HEK293 (cell line): ENCODE data around the gene CACNA1B.

Experiments used
- CTCF ChIA-PET: fragments of 350-600 bp; formaldehyde crosslinking; extraction: SDS; loops from one replicate; lab custom pipeline; 2021; ENCODE audit warnings: antibody characterized with exemption; lab: Yijun Ruan, JAX
- POLR2A ChIA-PET: fragments of 300-600 bp; formaldehyde crosslinking; extraction: SDS; loops from one replicate; lab custom pipeline; 2020; ENCODE audit warnings: antibody characterized with exemption, inconsistent platforms; lab: Yijun Ruan, JAX
- H3K27ac ChIP-seq: fragments of 200-500 bp; sonication (Bioruptor generic); 2 replicates; pipeline ENCODE4 v1.5.1; 2014; ENCODE audit warnings: low read depth, low read length, control low read depth, inconsistent platforms; ENCODE audit errors: extremely low read depth
- H3K36me3 ChIP-seq, 2 experiments: fragments of 200-500 bp in 1 of 2; sonication (Bioruptor generic) in 1 of 2; 1 replicate in 1 of 2; 2 replicates in 1 of 2; pipeline ENCODE4 v1.5.1; 2014 to 2017; ENCODE audit warnings: inconsistent platforms in 2 of 2, low read length in 2 of 2; ENCODE audit not compliant: control insufficient read depth in 2 of 2, insufficient read depth in 1 of 2
- H3K4me1 ChIP-seq: fragments of 200-500 bp; sonication (Bioruptor generic); 2 replicates; pipeline ENCODE4 v1.5.1; 2014; ENCODE audit warnings: mild to moderate bottlenecking, low read length, inconsistent platforms; ENCODE audit not compliant: control insufficient read depth, insufficient read depth
- H3K4me3 ChIP-seq: 2 replicates; pipeline ENCODE4 v1.5.1; 2011; ENCODE audit warnings: low read depth, mild to moderate bottlenecking, control low read depth, low read length, moderate library complexity
- H3K9me3 ChIP-seq: fragments of 200-500 bp; sonication (Bioruptor generic); 2 replicates; pipeline ENCODE4 v1.5.1; 2014; ENCODE audit warnings: low read depth, low read length, inconsistent platforms; ENCODE audit not compliant: control insufficient read depth, insufficient read depth
- GLI2 ChIP-seq: fragments of 450-650 bp; formaldehyde crosslinking; IDR thresholded peaks from 2 replicates; pipeline ENCODE4; 2017; ENCODE audit warnings: missing biosample characterization, missing genetic modification characterization, low read depth, borderline replicate concordance
- HOXC10 ChIP-seq: sonication (generic); formaldehyde crosslinking; IDR thresholded peaks from 2 replicates; pipeline ENCODE4 v1.8.1; 2023; ENCODE audit warnings: mild to moderate bottlenecking, missing genetic modification reagents
- KLF7 ChIP-seq: fragments of 450-650 bp; formaldehyde crosslinking; IDR thresholded peaks from 2 replicates; pipeline ENCODE4 v1.5.1; 2016; ENCODE audit warnings: missing biosample characterization, missing genetic modification characterization, borderline replicate concordance
- PRDM4 ChIP-seq: fragments of 450-650 bp; formaldehyde crosslinking; IDR thresholded peaks from 2 replicates; pipeline ENCODE4 v1.5.1; 2017; ENCODE audit warnings: missing biosample characterization, missing genetic modification characterization
- WT1 ChIP-seq: fragments of 450-650 bp; formaldehyde crosslinking; IDR thresholded peaks from 2 replicates; pipeline ENCODE4 v1.5.1; 2016; ENCODE audit warnings: missing biosample characterization, missing genetic modification characterization
- ZBTB26 ChIP-seq: fragments of 450-650 bp; formaldehyde crosslinking; optimal IDR thresholded peaks from 2 replicates; pipeline ENCODE3; 2016; ENCODE audit warnings: missing biosample characterization, mild to moderate bottlenecking, missing genetic modification characterization
- ZBTB8A ChIP-seq: fragments of 450-650 bp; formaldehyde crosslinking; IDR thresholded peaks from 2 replicates; pipeline ENCODE4 v1.5.1; 2016; ENCODE audit warnings: missing biosample characterization, missing genetic modification characterization
- ZFHX2 ChIP-seq: fragments of 450-650 bp; formaldehyde crosslinking; conservative IDR thresholded peaks from 2 replicates; pipeline ENCODE4 v1.5.1; 2016; ENCODE audit warnings: missing biosample characterization, missing genetic modification characterization
- ZNF10 ChIP-seq: fragments of 450-650 bp; formaldehyde crosslinking; IDR thresholded peaks from 2 replicates; pipeline ENCODE4 v1.5.1; 2017; ENCODE audit warnings: missing biosample characterization, missing genetic modification characterization
- ZNF121 ChIP-seq: fragments of 450-650 bp; formaldehyde crosslinking; IDR thresholded peaks from 2 replicates; pipeline ENCODE4 v1.5.1; 2016; ENCODE audit warnings: missing biosample characterization, missing genetic modification characterization
- ZNF138 ChIP-seq: fragments of 450-650 bp; formaldehyde crosslinking; IDR thresholded peaks from 2 replicates; pipeline ENCODE4 v1.5.1; 2016; ENCODE audit warnings: missing biosample characterization, missing genetic modification characterization, borderline replicate concordance
- ZNF19 ChIP-seq: fragments of 450-650 bp; formaldehyde crosslinking; IDR thresholded peaks from 2 replicates; pipeline ENCODE4; 2016; ENCODE audit warnings: missing biosample characterization, missing genetic modification characterization, low read depth
- ZNF202 ChIP-seq: fragments of 450-650 bp; formaldehyde crosslinking; IDR thresholded peaks from 2 replicates; pipeline ENCODE4 v1.5.1; 2016; ENCODE audit warnings: missing biosample characterization, missing genetic modification characterization, borderline replicate concordance
- ZNF488 ChIP-seq: fragments of 450-650 bp; formaldehyde crosslinking; IDR thresholded peaks from 2 replicates; pipeline ENCODE4 v1.5.1; 2016; ENCODE audit warnings: missing biosample characterization, missing genetic modification characterization
- ZNF501 ChIP-seq: fragments of 450-650 bp; formaldehyde crosslinking; IDR thresholded peaks from 2 replicates; pipeline ENCODE4 v1.5.1; 2016; ENCODE audit warnings: missing biosample characterization, missing genetic modification characterization
- ZNF518A ChIP-seq: fragments of 450-650 bp; formaldehyde crosslinking; conservative IDR thresholded peaks from 2 replicates; pipeline ENCODE4 v1.5.1; 2016; ENCODE audit warnings: low read depth, missing biosample characterization, missing genetic modification characterization
- ZNF521 ChIP-seq: fragments of 450-650 bp; formaldehyde crosslinking; IDR thresholded peaks from 2 replicates; pipeline ENCODE4 v1.5.1; 2017; ENCODE audit warnings: missing biosample characterization, mild to moderate bottlenecking, missing genetic modification characterization
- ZNF530 ChIP-seq: fragments of 450-650 bp; formaldehyde crosslinking; IDR thresholded peaks from 2 replicates; pipeline ENCODE4 v1.5.1; 2016; ENCODE audit warnings: low read depth, missing biosample characterization, missing genetic modification characterization
- ZNF571 ChIP-seq: fragments of 450-650 bp; formaldehyde crosslinking; IDR thresholded peaks from 2 replicates; pipeline ENCODE4 v1.5.0; 2017; ENCODE audit warnings: missing biosample characterization, missing genetic modification characterization
- ZNF621 ChIP-seq: fragments of 450-650 bp; formaldehyde crosslinking; IDR thresholded peaks from 2 replicates; pipeline ENCODE4 v1.5.1; 2017; ENCODE audit warnings: missing biosample characterization, missing genetic modification characterization
- ZNF791 ChIP-seq: fragments of 450-650 bp; formaldehyde crosslinking; IDR thresholded peaks from 2 replicates; pipeline ENCODE4 v1.5.1; 2016; ENCODE audit warnings: missing biosample characterization, missing genetic modification characterization
- ZSCAN30 ChIP-seq: fragments of 450-650 bp; IDR thresholded peaks from 2 replicates; pipeline ENCODE4 v1.5.1; 2018; ENCODE audit warnings: missing biosample characterization, mild to moderate bottlenecking, missing genetic modification characterization, moderate library complexity
- TF ChIP-seq, protein P1 (sequence below): fragments of 450-650 bp; formaldehyde crosslinking; IDR thresholded peaks from 2 replicates; pipeline ENCODE4 v1.5.1; 2016; ENCODE audit warnings: missing biosample characterization, missing genetic modification characterization

The CACNA1B gene

DNA sequence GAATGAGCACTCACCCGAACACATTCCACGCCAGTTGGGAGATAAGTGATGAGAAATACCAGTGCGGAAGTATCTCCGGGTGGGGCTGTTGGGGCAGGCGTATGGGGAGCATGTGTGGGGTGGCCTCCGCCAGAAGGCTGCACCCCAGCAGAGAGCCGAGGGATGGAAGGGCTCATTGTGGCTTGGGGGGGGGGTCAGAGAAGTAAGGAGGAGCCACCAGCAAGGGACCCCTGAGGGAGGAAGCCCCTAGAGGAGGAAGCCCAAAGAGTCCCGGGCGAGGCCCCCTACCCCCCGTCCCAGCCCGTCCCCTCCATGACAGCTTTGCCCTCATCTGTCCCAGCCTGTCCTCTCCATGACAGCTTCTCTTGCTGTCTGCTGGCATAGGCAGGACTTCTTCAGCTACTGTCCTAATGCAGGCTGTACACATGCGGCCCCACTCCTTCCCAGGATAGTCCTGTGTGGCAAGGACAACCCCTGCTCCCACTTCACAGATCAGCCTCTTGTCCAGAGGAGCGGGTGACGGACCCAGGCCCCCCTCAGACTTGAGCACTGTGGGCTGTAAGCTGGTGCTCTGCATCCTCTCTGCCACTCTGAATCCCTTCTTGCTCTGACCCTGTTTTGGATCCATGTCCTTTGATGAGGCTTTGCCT lies 239.6 kb downstream of the CACNA1B start:
- Histone ChIP-seq H3K27ac (no peak overlapping the region), H3K4me1 (no peaks in the 10 kb centered on the region), H3K36me3 (no peaks in the 10 kb centered on the region), H3K4me3 (no peak overlapping the region), H3K9me3 (no peaks in the 10 kb centered on the region)
- POLR2A ChIA-PET = no interaction called here
- CTCF ChIA-PET = interaction anchor here (1.0 kb wide), 1 partner anchor 452 kb away, joined by 3 read pairs; no protein-coding TSS in a partner anchor
- no peak for TF ChIP-seq ZFHX2 (tag by site-specific recombination)
- no peak for TF ChIP-seq ZNF121 (tag by site-specific recombination)
- no peak for TF ChIP-seq ZBTB26
- TF ChIP-seq ZSCAN30 (tag by site-specific recombination) = no peak
- TF ChIP-seq ZNF571 (tag by site-specific recombination) = no peak
- no peak for TF ChIP-seq ZNF10 (tag by site-specific recombination)
- no peak for TF ChIP-seq ZNF621
- no peak for TF ChIP-seq ZNF138
- TF ChIP-seq ZNF530 (tag by site-specific recombination) = no peak
- no peak for TF ChIP-seq WT1 (tag by site-specific recombination)
- no peak for TF ChIP-seq ZNF202 (tag by site-specific recombination)
- TF ChIP-seq KLF7 (tag by site-specific recombination) = no peak
- no peak for TF ChIP-seq ZNF521
- TF ChIP-seq ZBTB8A (tag by site-specific recombination) = no peak
- no peak for TF ChIP-seq ZNF501 (tag by site-specific recombination)
- no peak for TF ChIP-seq GLI2 (tag by site-specific recombination)
- TF ChIP-seq, protein P1, sequence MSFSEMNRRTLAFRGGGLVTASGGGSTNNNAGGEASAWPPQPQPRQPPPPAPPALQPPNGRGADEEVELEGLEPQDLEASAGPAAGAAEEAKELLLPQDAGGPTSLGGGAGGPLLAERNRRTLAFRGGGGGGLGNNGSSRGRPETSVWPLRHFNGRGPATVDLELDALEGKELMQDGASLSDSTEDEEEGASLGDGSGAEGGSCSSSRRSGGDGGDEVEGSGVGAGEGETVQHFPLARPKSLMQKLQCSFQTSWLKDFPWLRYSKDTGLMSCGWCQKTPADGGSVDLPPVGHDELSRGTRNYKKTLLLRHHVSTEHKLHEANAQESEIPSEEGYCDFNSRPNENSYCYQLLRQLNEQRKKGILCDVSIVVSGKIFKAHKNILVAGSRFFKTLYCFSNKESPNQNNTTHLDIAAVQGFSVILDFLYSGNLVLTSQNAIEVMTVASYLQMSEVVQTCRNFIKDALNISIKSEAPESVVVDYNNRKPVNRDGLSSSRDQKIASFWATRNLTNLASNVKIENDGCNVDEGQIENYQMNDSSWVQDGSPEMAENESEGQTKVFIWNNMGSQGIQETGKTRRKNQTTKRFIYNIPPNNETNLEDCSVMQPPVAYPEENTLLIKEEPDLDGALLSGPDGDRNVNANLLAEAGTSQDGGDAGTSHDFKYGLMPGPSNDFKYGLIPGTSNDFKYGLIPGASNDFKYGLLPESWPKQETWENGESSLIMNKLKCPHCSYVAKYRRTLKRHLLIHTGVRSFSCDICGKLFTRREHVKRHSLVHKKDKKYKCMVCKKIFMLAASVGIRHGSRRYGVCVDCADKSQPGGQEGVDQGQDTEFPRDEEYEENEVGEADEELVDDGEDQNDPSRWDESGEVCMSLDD (tag by site-specific recombination) = no peak
- TF ChIP-seq, all 188 proteins: peak for 0

GRCh38 chr9:138117836-138118235 lies 240.3 kb downstream of the CACNA1B start:
- H3K9me3 ChIP-seq = no peaks in the 10 kb centered on the region
- H3K4me3 ChIP-seq = no peak overlapping the region
- ChIA-PET POLR2A (no interaction called here), CTCF (no interaction called here)
- H3K36me3 ChIP-seq = no peaks in the 10 kb centered on the region
- no peak overlapping the region for H3K27ac ChIP-seq
- no peaks in the 10 kb centered on the region for H3K4me1 ChIP-seq
- TF ChIP-seq GLI2 (tag by site-specific recombination) (no peak), ZNF791 (no peak), ZNF19 (tag by site-specific recombination) (no peak), ZNF488 (tag by site-specific recombination) (no peak), ZNF138 (no peak), HOXC10 (no peak), ZNF518A (tag by site-specific recombination) (no peak), PRDM4 (tag by site-specific recombination) (no peak)
